Activated CD8-positive, alpha-beta memory T cell treated with anti-CD3 and anti-CD28 coated beads for 36 hours (primary cell): ENCODE measurements around the gene SOHLH1. TPM values are rescaled to one million over a fixed set of nuclear protein-coding genes. Genes with fewer than 3 reads are reported as not detected.

ENCODE experiments used
- CTCF ChIA-PET: fragments of 350-600 bp; sonication (Branson Sonifier 250); formaldehyde crosslinking; loops from one replicate; lab custom pipeline; 2021; ENCODE audit warnings: antibody characterized with exemption; lab: Charles Lee
- POLR2A ChIA-PET: fragments of 350-600 bp; sonication (Branson Sonifier 250); formaldehyde crosslinking; loops from one replicate; lab custom pipeline; 2021; ENCODE audit warnings: antibody characterized with exemption; lab: Charles Lee
- total RNA-seq, 2 experiments: library from RNA; stranded (reverse); gene quantifications; one replicate each; pipeline ENCODE4 v1.2.3, GENCODE V29; 2021

Gene SOHLH1
- total RNA-seq, result not detected

- ChIA-PET CTCF (no interaction called here), POLR2A (no interaction called here)
These were observed at the start of gene SOHLH1 for GRCh38 chr9:135699440-135699839. Gene SOHLH1 (minus strand): TSS chr9:135699481. CDS start chr9:135699467, 14 bp downstream.

GRCh38 chr9:135748676-135749075, 49.4 kb upstream of the SOHLH1 start:
- ChIA-PET POLR2A (no interaction called here), CTCF (no interaction called here)

GRCh38 chr9:135747311-135747710, 48.0 kb upstream of the SOHLH1 start:
- ChIA-PET CTCF (no interaction called here), POLR2A (no interaction called here)

DNA sequence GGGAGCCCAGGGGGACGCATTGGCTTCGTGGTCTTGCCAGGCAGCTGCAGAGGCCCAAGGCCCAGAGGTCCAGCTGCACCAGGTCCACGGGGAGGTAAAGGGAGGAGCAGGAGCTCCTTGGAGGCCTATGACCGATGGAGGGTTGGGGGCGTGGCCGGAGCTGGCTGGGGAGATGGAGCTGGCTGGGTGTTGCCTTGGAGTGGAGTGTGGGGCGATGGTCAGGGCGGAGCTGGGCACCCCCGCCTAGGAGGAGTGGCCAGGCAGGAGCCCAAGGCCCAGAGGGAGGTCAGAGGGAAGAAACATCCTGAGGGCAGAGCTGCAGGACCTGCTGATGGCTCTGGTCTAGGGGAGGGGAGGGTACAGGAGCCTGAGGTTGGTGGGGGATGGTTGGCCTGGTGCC, 47.3 kb upstream of the SOHLH1 start:
- ChIA-PET CTCF (no interaction called here), POLR2A (no interaction called here)

GRCh38 chr9:135745686-135746324, 46.5 kb upstream of the SOHLH1 start:
- POLR2A ChIA-PET, result no interaction called here
- CTCF ChIA-PET, result no interaction called here

DNA sequence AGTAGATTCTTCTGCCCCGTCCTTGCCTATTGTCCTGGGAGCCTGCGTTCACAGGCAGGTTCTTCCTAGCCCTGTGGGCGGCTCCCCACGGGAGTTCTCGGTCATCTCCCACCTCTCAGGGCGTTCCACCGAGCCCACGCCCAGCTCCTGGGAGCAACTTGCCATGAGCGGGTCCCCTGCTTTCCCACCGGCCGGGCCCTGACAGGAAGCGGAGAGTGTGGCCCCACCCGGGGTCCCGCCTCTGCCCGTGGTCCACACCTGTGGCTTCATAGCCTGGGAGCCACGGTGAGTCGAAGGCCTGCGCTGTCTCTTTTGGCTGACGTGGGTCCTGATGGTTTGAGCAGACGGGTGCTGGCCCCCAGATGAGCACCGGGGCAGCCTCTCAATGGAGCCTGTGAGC, 45.9 kb upstream of the SOHLH1 start:
- ChIA-PET CTCF (no interaction called here), POLR2A (no interaction called here)

- POLR2A ChIA-PET, result no interaction called here
- CTCF ChIA-PET, result no interaction called here
These were observed 45.2 kb upstream of the SOHLH1 start for GRCh38 chr9:135744333-135745070.

DNA sequence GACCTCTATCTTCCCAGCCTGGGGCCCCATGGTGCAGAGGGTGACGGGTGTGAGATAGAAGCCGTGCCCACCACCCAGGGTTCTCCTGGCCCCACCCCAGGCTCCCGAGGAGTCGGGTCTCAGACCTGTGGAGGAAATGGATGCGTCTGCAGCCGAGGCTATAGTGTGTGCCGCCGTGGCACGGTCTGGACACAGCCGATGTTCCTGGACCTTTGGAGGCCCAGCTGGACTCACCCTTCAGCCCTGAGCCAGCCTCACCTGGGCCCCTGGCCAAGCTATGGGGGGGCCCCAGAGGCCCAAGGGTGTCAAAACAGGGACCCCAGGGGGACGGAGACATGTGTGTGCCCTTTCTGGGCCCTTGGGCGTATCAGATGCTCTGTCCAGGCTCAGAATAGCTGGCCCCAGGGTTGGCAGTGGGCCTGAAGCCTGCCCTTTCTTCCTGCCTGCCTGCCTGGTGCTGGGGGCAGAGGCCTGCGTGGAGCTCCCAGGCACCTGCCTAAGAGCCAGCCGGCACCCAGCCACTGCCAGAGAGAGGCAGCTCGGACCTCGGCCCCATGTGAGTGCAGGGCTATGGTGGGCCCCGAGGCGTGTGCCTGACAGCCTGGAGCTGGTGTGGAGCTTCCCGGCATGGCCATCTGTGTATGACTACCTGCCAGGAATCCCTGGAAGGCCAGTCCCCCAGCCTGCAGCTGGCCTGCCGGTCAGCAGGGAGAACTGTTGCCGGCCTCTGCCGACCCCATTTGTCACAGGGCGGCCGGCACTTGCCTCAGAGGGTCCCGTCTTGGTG, 44.5 kb upstream of the SOHLH1 start:
- CTCF ChIA-PET, result no interaction called here
- POLR2A ChIA-PET, result no interaction called here

DNA sequence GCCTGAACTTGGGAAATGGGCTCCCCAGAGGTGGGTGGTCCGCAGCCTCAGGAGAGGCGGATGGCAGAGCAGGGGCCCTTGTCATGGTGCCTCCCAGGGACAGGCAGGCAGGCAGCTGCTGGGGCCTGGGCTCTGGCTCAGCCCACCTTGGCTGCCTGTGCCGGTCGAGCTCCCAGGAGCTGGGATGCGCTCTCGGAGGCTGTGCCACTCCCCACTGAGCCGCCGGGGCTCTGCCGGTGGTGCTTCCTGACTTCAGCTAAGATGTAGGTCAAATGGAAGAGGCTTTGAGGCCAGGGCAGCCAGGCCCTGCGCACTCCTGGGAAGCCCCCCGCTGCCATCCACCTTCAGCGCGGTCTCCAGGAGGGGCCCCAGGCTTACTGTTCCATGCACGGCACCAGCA, 43.7 kb upstream of the SOHLH1 start:
- POLR2A ChIA-PET, result no interaction called here
- CTCF ChIA-PET, result no interaction called here

DNA sequence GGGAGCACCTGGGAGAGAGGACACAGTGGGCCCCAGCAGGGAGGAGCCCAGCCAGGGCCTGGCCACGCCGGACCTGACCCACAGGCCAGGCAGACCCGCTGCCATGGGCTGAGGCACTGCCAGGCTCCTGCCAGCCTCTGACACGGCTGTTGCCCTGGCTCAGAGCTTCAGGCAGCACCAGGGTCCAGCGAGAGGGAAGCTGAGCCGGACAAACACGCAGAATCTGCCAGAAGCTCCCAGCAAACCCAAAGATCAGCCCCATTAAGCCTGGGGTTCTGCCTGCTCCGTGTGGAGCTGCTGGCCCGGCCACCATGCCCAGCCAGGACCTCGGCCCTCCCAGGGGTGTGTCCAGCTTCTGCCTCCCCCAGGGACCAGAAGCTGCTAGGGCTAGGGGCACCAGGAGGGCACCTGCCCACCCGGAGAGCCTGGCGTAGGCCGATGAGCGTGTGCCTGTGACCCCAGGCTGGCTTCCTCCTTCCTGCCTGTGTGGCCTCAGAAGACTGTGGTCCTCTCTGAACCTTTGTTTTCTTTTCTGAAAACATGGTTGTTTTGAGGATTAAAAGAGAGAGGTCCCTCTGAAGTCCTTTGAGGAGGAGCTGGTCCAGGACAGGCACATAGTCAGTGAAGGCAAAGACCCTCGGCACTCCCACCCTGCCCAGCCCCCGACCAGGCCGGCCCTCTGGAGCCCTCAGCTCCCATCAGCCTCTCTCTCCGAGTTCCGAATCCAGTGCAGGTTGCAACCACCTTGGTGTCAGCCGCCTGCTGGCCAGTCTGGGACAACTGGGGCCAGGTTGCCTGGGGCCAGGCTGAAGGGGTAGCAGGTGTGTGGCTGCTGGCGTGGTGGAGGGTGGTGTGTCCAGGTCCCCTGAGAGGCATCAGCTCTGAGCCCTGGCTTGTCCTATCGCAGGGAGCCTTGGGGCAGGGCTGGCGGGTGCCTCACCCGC, 42.3 kb upstream of the SOHLH1 start:
- ChIA-PET POLR2A (interaction anchor here (0.7 kb wide), 1 partner anchor 34 kb away, joined by 5 read pairs; no protein-coding TSS in a partner anchor), CTCF (no interaction called here)

- ChIA-PET CTCF (interaction anchor here (1.2 kb wide), 1 partner anchor 17 kb away, joined by 3 read pairs; no protein-coding TSS in a partner anchor), POLR2A (no interaction called here)
These were observed 40.3 kb upstream of the SOHLH1 start for GRCh38 chr9:135739271-135740220.

GRCh38 chr9:135737840-135738521, 38.7 kb upstream of the SOHLH1 start:
- ChIA-PET POLR2A (no interaction called here), CTCF (interaction anchor here (1.2 kb wide), 1 partner anchor 15 kb away, joined by 3 read pairs; no protein-coding TSS in a partner anchor)

- CTCF ChIA-PET, result no interaction called here
- POLR2A ChIA-PET, result no interaction called here
These were observed 37.9 kb upstream of the SOHLH1 start for GRCh38 chr9:135736979-135737839.

GRCh38 chr9:135736272-135736978, 37.1 kb upstream of the SOHLH1 start:
- ChIA-PET POLR2A (no interaction called here), CTCF (no interaction called here)

DNA sequence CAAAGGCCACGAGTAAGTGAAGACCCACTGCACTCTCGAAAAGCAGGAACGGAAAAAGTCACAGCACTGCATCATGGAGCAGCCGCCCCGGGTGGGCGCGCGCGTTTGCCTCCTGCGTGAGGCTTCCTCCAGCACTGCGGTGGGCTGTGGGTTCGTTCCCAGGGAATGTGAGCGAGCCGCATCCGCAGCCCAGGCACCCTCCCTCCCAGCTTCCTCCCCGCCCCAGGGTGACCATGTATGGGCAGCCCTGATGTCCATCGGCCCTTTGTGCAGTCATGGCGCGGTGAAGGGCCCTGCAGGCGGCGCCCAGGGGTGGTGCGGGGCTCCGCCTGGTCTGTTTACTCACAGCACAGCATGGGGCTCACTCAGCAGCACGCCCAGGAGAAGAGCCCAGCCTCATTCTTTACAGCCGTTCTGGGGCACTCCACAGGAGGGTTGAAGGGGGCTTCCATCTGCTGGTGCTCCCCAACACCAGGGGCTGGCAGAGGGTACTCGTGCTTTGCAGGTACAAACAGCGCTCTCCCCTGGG, 35.4 kb upstream of the SOHLH1 start:
- CTCF ChIA-PET, result no interaction called here
- POLR2A ChIA-PET, result no interaction called here
